K562 (cell line): Measurements from ENCODE around the gene PTK6. TPM values are rescaled to one million over a fixed set of nuclear protein-coding genes. Genes with fewer than 3 reads are reported as not detected.

Experiments used
- ATAC-seq: fragments of 200-7000 bp; cut with Tn5 transposase; 3 replicates; pipeline ENCODE4 v1.9.1; 2020; ENCODE audit warnings: moderate library complexity
- BruUV-seq: library from RNA; stranded (reverse); fragments of 400-500 nt; replicated peaks from 2 replicates; lab custom pipeline; 2021; lab: Mats Ljungman, UMichigan
- CTCF ChIA-PET: fragments of 300-600 bp; formaldehyde crosslinking; extraction: SDS; loops from one replicate; lab custom pipeline; 2021; ENCODE audit warnings: low intra/inter-chr PET ratio; lab: Yijun Ruan, JAX
- POLR2A ChIA-PET: fragments of 300-600, 350-650 bp; sonication (Branson Sonifier 250); formaldehyde crosslinking; extraction: SDS; loops from one replicate; lab custom pipeline; 2021; ENCODE audit warnings: antibody characterized with exemption, inconsistent platforms; lab: Yijun Ruan, JAX
- DNase-seq, 4 experiments: peaks; one replicate each; pipeline versions ENCODE4 v3.0.0 to v3.0.0-alpha.2; 2011 to 2018; ENCODE audit warnings: low spot score in 3 of 4, mixed read lengths in 3 of 4; ENCODE audit errors: extremely low read depth in 1 of 4
- FAIRE-seq: peaks from 2 replicates; lab custom pipeline; 2011; peaks lifted over from hg19 to GRCh38; lab: Jason Lieb, UNC
- H2AFZ ChIP-seq: 2 replicates; pipeline ENCODE4 v1.6.0; 2011; ENCODE audit warnings: low read depth, low read length, control low read depth, inconsistent platforms
- H3K27ac ChIP-seq: fragments of 200-600 bp; 3 replicates; pipeline ENCODE4 v1.8.0; 2011; ENCODE audit warnings: low read depth, mild to moderate bottlenecking, control low read depth, inconsistent platforms, low read length, moderate library complexity, mixed read lengths; ENCODE audit errors: extremely low read depth
- H3K27me3 ChIP-seq, 2 experiments: fragments of 300-600 bp in 1 of 2; 2 replicates in 1 of 2; 3 replicates in 1 of 2; pipeline versions ENCODE4 v1.6.0 to v1.8.0; 2011; ENCODE audit warnings: inconsistent platforms in 2 of 2, low read length in 2 of 2, mild to moderate bottlenecking in 1 of 2, mixed read lengths in 1 of 2, moderate library complexity in 1 of 2; ENCODE audit not compliant: control insufficient read depth in 2 of 2, insufficient read depth in 2 of 2
- H3K36me3 ChIP-seq: fragments of 300-600 bp; 3 replicates; pipeline ENCODE4 v1.8.0; 2011; ENCODE audit warnings: mild to moderate bottlenecking, low read length, inconsistent platforms; ENCODE audit not compliant: control insufficient read depth, insufficient read depth
- H3K4me1 ChIP-seq, 2 experiments: fragments of 200-600 bp in 1 of 2; replicated peaks in 1 of 2; 2 replicates in 1 of 2; 3 replicates in 1 of 2; pipeline versions ENCODE4 v1.5.1 to v1.8.0; 2011; ENCODE audit warnings: inconsistent platforms in 2 of 2, low read length in 2 of 2, mild to moderate bottlenecking in 1 of 2, mixed read lengths in 1 of 2, moderate library complexity in 1 of 2; ENCODE audit not compliant: control insufficient read depth in 2 of 2, insufficient read depth in 2 of 2
- H3K4me2 ChIP-seq: 2 replicates; pipeline ENCODE4 v1.6.1; 2011; ENCODE audit warnings: low read length, control low read depth, inconsistent platforms, mixed read lengths; ENCODE audit not compliant: insufficient read depth
- H3K4me3 ChIP-seq: fragments of 200-600 bp; sonication (generic), shearing (Covaris generic); 2 replicates; pipeline ENCODE4 v1.5.1; 2016; ENCODE audit warnings: control low read depth, inconsistent platforms
- H3K79me2 ChIP-seq: fragments of 200-600 bp; 3 replicates; pipeline ENCODE4 v1.8.0; 2011; ENCODE audit warnings: low read length, inconsistent platforms; ENCODE audit not compliant: control insufficient read depth, insufficient read depth
- H3K9ac ChIP-seq, 2 experiments: 2 replicates each; pipeline versions ENCODE4 v1.6.0 to v1.6.1; 2011; ENCODE audit warnings: low read depth in 2 of 2, low read length in 2 of 2, control low read depth in 1 of 2, inconsistent platforms in 1 of 2, mild to moderate bottlenecking in 1 of 2, mixed read lengths in 1 of 2; ENCODE audit not compliant: insufficient read depth in 1 of 2
- H3K9me1 ChIP-seq: one replicate; pipeline ENCODE4 v1.6.0; 2011; ENCODE audit warnings: inconsistent platforms, mild to moderate bottlenecking, low read length, moderate library complexity; ENCODE audit not compliant: control insufficient read depth, insufficient read depth
- H3K9me3 ChIP-seq: replicated peaks from 2 replicates; pipeline ENCODE4 v1.5.1; 2011; ENCODE audit warnings: low read depth, low read length, inconsistent platforms; ENCODE audit not compliant: control insufficient read depth, insufficient read depth
- H4K20me1 ChIP-seq: replicated peaks from 2 replicates; pipeline ENCODE4 v1.6.1; 2011; ENCODE audit warnings: low read length, inconsistent platforms, mixed read lengths; ENCODE audit not compliant: control insufficient read depth, insufficient read depth
- CBX8 ChIP-seq: fragments of 200-600 bp; sonication (generic); IDR thresholded peaks from 2 replicates; pipeline ENCODE4 v1.6.1; 2012; ENCODE audit warnings: borderline replicate concordance, mixed run types, low read depth, mild to moderate bottlenecking, moderate library complexity, mixed read lengths, low read length, control low read depth, inconsistent platforms; ENCODE audit not compliant: poor library complexity, severe bottlenecking; ENCODE audit errors: extremely low read depth
- CTBP1 ChIP-seq: fragments of 450-650 bp; IDR thresholded peaks from 2 replicates; pipeline ENCODE4 v1.6.1; 2016; ENCODE audit warnings: borderline replicate concordance
- ESRRA ChIP-seq: fragments of 450-650 bp; IDR thresholded peaks from 2 replicates; pipeline ENCODE4 v1.6.1; 2014; ENCODE audit warnings: low read depth, mild to moderate bottlenecking, moderate library complexity, borderline replicate concordance
- POLR2AphosphoS2 ChIP-seq: IDR thresholded peaks from 2 replicates; pipeline ENCODE4 v1.6.1; 2012; ENCODE audit warnings: low read length, improper control_type of control experiment
- TAF9B ChIP-seq: fragments of 450-650 bp; IDR thresholded peaks from 2 replicates; pipeline ENCODE4 v1.6.1; 2018; ENCODE audit warnings: mild to moderate bottlenecking; ENCODE audit not compliant: partially characterized antibody
- YBX1 ChIP-seq: fragments of 450-650 bp; IDR thresholded peaks from 2 replicates; pipeline ENCODE4 v1.7.1; 2016; ENCODE audit warnings: mild to moderate bottlenecking
- ZEB2 ChIP-seq: fragments of 450-650 bp; IDR thresholded peaks from 2 replicates; pipeline ENCODE4 v1.6.1; 2016
- ZFX ChIP-seq: sonication (generic); formaldehyde crosslinking; IDR thresholded peaks from 2 replicates; pipeline ENCODE4 v1.8.0; 2022; ENCODE audit warnings: mild to moderate bottlenecking, missing genetic modification reagents, moderate library complexity
- ZNF347 ChIP-seq: fragments of 450-650 bp; formaldehyde crosslinking; IDR thresholded peaks from 2 replicates; pipeline ENCODE4 v1.4.0; 2020; ENCODE audit warnings: low read depth, mild to moderate bottlenecking, moderate library complexity
- ZNF586 ChIP-seq: fragments of 450-650 bp; formaldehyde crosslinking; conservative IDR thresholded peaks from 2 replicates; pipeline ENCODE4 v1.4.0; 2020; ENCODE audit warnings: mild to moderate bottlenecking, moderate library complexity
- WGBS: fragments of 100-300 bp; shearing (Covaris generic); methylation state at CpG from one replicate; pipeline ENCODE4 v1.1.6; 2016; ENCODE audit warnings: low coverage, mixed read lengths; ENCODE audit not compliant: insufficient coverage; ENCODE audit errors: missing lambda C conversion rate; 5-methylcytosine and 5-hydroxymethylcytosine counted together
- in situ Hi-C: fragments of 300-500 bp; cut with MboI; formaldehyde crosslinking; loops from 4 replicates; pipeline ENCODE4 v1.15.0; 2018; ENCODE audit warnings: inconsistent platforms, mixed read lengths
- intact Hi-C: fragments of 100-400 bp; cut with micrococcal nuclease; formaldehyde crosslinking; loops from 2 replicates; pipeline ENCODE4 v1.14.2; 2022
- polyA plus RNA-seq, 8 experiments: library from polyadenylated mRNA; depleted of rRNA in 4 of 8; stranded (reverse) in 5 of 8; unstranded in 3 of 8; fragments of >200 nt; fragmentation: Nextera tagmentation in 2 of 8; fragmentation: Illumina TruSeq in 1 of 8; extraction: Ambion mirVana in 2 of 8; extraction: Trizol in 1 of 8; gene quantifications; 2 replicates each; pipeline versions ENCODE4 v1.2.1 to v1.2.3, GENCODE V29; 2011 to 2014; ENCODE audit warnings: inconsistent platforms in 1 of 8, missing spikeins in 1 of 8
- total RNA-seq, 7 experiments: library from RNA; depleted of rRNA in 6 of 7; stranded (reverse); fragments of >200 nt in 6 of 7; fragmentation: Illumina TruSeq in 2 of 7; extraction: Trizol in 2 of 7; gene quantifications; 2 replicates each; pipeline versions ENCODE4 v1.2.1 to v1.2.3, GENCODE V29; 2011 to 2021; ENCODE audit warnings: low replicate concordance in 1 of 7
- TF ChIP-seq, protein P1 (sequence below): sonication (generic); formaldehyde crosslinking; IDR thresholded peaks from 2 replicates; pipeline ENCODE4 v1.8.0; 2022; ENCODE audit warnings: mild to moderate bottlenecking, missing genetic modification reagents, borderline replicate concordance
- TF ChIP-seq, protein P2 (sequence below): fragments of 200-400 bp; formaldehyde crosslinking; IDR thresholded peaks from 2 replicates; pipeline ENCODE4 v1.6.1; 2017; ENCODE audit warnings: mild to moderate bottlenecking, low read depth, low read length, moderate library complexity
- TF ChIP-seq, protein P3 (sequence below): sonication (generic); formaldehyde crosslinking; IDR thresholded peaks from 2 replicates; pipeline ENCODE4 v1.8.1; 2023; ENCODE audit warnings: mild to moderate bottlenecking, missing genetic modification reagents

PTK6 gene
- total and polyA plus RNA-seq, 9 of the 15 experiments (the other 6 are each of a cell fraction or from before 2014, with no cell fraction given): 0.07 TPM; not detected in 8

DNA sequence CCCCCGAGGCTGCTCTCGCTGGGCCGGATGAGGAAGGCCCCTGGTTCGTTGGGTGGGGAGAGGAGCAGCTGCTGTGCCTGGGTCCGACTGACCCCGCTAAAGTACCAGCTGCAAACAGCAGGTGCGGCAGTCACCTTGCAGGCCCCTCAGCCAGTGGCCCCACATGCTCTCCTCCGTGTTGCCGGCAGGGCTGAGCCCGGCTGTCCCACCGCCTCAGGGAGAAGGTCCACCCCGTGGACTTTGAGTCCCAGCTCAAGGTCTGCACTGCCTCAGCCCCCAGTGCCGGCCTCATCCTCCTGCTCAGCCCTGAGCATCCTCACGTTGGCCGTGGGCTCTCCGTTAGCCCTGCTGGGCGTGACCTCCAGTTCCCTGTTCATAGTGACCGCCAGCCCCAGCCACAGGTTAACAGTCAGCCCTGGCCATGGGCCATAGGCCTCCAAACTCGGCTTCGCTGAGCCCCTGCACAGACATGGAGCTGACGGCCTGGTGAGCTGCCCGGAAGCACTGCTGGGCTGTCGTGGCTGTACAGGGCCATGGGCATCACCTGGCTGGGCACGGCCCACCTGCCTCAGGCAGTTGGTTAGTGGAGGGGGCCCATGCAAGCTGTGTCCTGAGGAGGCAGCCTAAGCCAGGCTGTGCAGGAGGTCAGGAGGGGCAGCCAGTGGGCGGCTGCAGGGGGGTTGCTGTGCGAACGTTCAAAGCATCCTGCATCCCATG lies 7.2 kb upstream of the PTK6 start:
- Histone ChIP-seq H4K20me1 (peaks cover 3% of the 10 kb centered on the region), H2AFZ (no peak overlapping the region), H3K27ac (no peak overlapping the region)

More for the DNA sequence above, 7.2 kb upstream of the PTK6 start:
- intact Hi-C loops: no loop called here
- ATAC-seq (peak; percentile 60), FAIRE-seq (no peak), DNase-seq (peak in 1 of 4 experiments; percentile 23)
- H3K4me1 ChIP-seq: peaks cover 0 to 88% of the 10 kb centered on the region in 2 experiments; a peak in 3 of 5 replicates
- in situ Hi-C loops: no loop called here
- H3K36me3 ChIP-seq: no peaks in the 10 kb centered on the region
- 11% methylated on average over 23 of the region's 27 CpGs for WGBS
- no peak overlapping the region for H3K4me3 ChIP-seq
- no peak overlapping the region for H3K4me2 ChIP-seq
- ChIA-PET POLR2A (interaction anchor here (1.3 to 1.4 kb wide), 2 partner anchors 24 to 33 kb away, joined by 3 to 5 read pairs; partner anchors contain the start of gene PPDPF), CTCF (no interaction called here)
- BruUV-seq: no TSS peak
- no peaks in the 10 kb centered on the region for H3K79me2 ChIP-seq
- peaks cover 0 to 47% of the 10 kb centered on the region in 2 experiments; a peak in 4 of 5 replicates for H3K27me3 ChIP-seq
- H3K9me3 ChIP-seq: no peaks in the 10 kb centered on the region
- H3K9ac ChIP-seq: peak overlapping the region in 1 of 2 experiments; percentile 58; a peak in 2 of 4 replicates
- no peaks in the 10 kb centered on the region for H3K9me1 ChIP-seq
- TF ChIP-seq ZNF586 (CRISPR knock-in tag): no peak
- no peak for TF ChIP-seq POLR2AphosphoS2
- TF ChIP-seq, protein P1, sequence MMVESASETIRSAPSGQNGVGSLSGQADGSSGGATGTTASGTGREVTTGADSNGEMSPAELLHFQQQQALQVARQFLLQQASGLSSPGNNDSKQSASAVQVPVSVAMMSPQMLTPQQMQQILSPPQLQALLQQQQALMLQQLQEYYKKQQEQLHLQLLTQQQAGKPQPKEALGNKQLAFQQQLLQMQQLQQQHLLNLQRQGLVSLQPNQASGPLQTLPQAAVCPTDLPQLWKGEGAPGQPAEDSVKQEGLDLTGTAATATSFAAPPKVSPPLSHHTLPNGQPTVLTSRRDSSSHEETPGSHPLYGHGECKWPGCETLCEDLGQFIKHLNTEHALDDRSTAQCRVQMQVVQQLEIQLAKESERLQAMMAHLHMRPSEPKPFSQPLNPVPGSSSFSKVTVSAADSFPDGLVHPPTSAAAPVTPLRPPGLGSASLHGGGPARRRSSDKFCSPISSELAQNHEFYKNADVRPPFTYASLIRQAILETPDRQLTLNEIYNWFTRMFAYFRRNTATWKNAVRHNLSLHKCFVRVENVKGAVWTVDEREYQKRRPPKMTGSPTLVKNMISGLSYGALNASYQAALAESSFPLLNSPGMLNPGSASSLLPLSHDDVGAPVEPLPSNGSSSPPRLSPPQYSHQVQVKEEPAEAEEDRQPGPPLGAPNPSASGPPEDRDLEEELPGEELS (CRISPR knock-in tag): no peak
- TF ChIP-seq ESRRA: 0 out of 2 replicates have a peak, but pooled peaks have one; percentile 29
- TF ChIP-seq ZNF347 (CRISPR knock-in tag): no peak
- no peak for TF ChIP-seq YBX1
- TF ChIP-seq, protein P2, sequence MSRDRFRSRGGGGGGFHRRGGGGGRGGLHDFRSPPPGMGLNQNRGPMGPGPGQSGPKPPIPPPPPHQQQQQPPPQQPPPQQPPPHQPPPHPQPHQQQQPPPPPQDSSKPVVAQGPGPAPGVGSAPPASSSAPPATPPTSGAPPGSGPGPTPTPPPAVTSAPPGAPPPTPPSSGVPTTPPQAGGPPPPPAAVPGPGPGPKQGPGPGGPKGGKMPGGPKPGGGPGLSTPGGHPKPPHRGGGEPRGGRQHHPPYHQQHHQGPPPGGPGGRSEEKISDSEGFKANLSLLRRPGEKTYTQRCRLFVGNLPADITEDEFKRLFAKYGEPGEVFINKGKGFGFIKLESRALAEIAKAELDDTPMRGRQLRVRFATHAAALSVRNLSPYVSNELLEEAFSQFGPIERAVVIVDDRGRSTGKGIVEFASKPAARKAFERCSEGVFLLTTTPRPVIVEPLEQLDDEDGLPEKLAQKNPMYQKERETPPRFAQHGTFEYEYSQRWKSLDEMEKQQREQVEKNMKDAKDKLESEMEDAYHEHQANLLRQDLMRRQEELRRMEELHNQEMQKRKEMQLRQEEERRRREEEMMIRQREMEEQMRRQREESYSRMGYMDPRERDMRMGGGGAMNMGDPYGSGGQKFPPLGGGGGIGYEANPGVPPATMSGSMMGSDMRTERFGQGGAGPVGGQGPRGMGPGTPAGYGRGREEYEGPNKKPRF: no peak
- TF ChIP-seq ZEB2: no peak
- no peak for TF ChIP-seq CBX8
- no peak for TF ChIP-seq TAF9B
- 0 out of 2 replicates have a peak, but pooled peaks have one; percentile 26 for TF ChIP-seq ZFX (CRISPR knock-in tag)
- TF ChIP-seq CTBP1: peak; percentile 39; the same call in 1 of the 2 replicates
- TF ChIP-seq, protein P3, sequence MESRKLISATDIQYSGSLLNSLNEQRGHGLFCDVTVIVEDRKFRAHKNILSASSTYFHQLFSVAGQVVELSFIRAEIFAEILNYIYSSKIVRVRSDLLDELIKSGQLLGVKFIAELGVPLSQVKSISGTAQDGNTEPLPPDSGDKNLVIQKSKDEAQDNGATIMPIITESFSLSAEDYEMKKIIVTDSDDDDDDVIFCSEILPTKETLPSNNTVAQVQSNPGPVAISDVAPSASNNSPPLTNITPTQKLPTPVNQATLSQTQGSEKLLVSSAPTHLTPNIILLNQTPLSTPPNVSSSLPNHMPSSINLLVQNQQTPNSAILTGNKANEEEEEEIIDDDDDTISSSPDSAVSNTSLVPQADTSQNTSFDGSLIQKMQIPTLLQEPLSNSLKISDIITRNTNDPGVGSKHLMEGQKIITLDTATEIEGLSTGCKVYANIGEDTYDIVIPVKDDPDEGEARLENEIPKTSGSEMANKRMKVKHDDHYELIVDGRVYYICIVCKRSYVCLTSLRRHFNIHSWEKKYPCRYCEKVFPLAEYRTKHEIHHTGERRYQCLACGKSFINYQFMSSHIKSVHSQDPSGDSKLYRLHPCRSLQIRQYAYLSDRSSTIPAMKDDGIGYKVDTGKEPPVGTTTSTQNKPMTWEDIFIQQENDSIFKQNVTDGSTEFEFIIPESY: peak; percentile 64; the same call in 1 of the 2 replicates
